NCI-H1417 treated with DMSO at 0.1 percent for 48 hours (cell line): ENCODE results near the gene ALMS1.
"Not testable (repeated sequence)": the region's sequence is repeated elsewhere in the genome, so short reads cannot be mapped to it uniquely, and the experiment has no call there.

Experiments
- DNase-seq: peaks from one replicate; lab custom pipeline; 2025; lab: John Stamatoyannopoulos, UW

Gene ALMS1

DNA sequence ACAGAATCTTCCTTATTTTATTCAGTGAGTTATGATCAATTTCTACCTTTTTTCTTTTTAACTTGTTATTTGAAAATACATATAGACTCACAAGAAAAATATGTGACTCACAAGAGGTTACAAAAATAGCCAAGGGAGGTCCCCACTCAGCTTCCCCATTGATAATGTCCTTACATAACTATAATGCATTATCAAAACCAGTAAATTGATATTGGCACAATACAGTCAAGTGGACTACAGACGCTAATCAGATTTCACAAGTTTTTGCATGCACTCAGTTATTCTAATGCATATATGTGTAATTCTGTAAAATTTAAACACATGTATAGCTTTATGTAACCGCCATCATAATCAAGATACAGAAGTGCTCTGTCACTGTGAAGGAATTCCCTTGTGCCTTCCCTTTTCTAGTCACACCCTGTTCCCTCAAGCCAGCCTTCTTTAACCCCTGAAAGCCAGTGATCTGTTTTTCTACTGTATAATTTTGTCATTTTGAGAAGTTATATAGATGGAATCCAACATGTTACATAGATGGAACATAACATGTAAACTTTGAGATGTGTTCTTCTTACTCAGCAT is 118.4 kb downstream of the ALMS1 start:
- no peak for DNase-seq

- not testable (repeated sequence) for DNase-seq
Observed at GRCh38 chr2:73504850-73505249, 119.2 kb downstream of the ALMS1 start.

GRCh38 chr2:73510470-73510869 is 124.8 kb downstream of the ALMS1 start:
- DNase-seq = not testable (repeated sequence)

GRCh38 chr2:73516033-73516432 is 130.4 kb downstream of the ALMS1 start:
- no peak for DNase-seq

DNA sequence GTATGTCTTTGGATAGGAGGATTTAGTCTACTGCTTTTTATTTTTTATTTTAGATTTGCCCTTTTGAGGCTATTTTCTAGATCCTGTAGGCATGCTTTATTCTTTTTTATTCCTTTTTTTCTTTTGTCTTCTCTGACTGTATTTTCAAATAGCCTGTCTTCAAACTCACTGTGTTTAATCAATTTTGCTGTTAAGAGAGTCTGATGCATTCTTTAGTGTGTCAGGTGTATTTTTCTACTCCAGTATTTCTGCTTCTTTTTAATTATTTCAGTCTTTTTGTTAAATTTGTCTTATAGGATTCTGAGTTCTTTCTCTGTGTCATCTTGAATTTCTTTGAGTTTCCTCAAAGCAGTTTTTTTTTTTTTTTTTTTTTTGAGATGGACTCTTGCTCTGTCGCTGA is 143.1 kb downstream of the ALMS1 start:
- no peak for DNase-seq

DNA sequence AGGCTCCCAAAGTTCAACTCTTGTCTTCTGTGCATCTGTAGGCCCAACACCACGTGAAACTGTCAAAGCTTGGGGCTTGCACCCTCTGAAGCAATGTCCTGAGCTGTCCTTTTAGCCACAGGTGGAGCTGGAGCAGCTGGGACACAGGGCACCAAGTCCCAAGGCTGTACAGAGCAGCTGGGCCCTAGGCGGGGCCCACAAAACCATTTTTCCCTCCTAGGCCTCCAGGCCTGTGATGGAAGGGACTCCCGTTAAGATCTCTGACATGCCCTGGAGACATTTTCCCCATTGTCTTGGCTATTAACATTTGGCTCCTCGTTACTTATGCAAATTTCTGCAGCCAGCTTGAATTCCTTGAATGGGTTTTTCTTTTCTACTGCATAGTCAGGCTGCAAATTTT is 145.1 kb downstream of the ALMS1 start:
- DNase-seq = not testable (repeated sequence)

- no peak for DNase-seq
Observed at GRCh38 chr2:73532381-73532780, 146.7 kb downstream of the ALMS1 start.

DNA sequence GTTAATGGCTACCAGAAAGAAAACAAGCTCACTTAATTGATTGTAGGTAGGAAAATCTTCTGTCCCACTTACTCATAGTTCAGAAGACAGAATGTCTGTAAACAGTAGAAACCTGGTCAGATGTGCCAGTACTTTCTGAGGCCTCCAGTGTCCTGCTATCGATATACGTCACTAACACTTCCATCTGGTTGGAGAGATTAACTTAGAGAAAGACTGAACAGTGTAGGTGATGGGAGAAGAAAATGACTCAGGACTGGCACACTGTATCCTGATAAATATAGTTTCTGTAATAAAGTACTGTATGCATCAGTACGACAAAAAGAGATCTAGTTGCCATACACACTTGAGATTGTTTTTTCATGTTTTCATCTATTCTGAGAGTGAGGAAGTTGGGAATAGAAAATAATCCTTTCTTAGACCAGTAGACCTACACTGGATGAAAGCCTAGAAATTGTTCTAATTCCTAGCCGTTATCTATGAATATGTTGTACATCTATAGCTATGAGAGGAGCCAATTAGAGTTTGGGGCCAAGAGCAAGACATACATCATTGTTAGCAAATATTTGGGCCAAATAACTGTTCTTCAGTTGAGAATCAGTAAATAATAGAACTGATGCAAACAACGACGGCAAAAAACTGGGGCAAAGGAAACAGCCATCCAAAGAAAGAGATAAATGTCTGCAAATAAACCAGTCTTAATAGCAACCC is 150.7 kb downstream of the ALMS1 start:
- DNase-seq = no peak

GRCh38 chr2:73560875-73561274 is 175.2 kb downstream of the ALMS1 start:
- DNase-seq = peak; percentile 24

DNA sequence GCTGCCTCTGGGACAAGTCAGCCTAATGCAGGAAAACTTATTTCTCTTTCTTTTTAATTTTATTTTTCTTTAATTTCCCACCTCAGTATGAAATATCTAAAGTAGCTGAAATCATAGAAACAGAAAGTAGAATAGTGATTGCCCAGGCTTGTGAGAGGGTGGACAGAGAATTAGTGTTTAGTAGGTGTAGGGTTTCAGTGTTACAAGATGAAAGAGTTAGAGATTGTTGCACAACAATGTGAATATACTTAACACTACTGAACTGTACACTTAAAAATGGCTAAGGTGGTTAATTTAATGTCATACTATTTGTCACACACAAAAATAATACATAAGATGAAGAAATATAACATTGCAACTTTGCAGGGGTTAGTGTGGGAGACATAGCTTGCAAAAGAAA is 175.8 kb downstream of the ALMS1 start:
- no peak for DNase-seq

- no peak for DNase-seq
Observed at GRCh38 chr2:73564986-73565385, 179.3 kb downstream of the ALMS1 start.

GRCh38 chr2:73566288-73566878 is 180.7 kb downstream of the ALMS1 start:
- DNase-seq = no peak

GRCh38 chr2:73575261-73575660 is 189.6 kb downstream of the ALMS1 start:
- DNase-seq = no peak

DNA sequence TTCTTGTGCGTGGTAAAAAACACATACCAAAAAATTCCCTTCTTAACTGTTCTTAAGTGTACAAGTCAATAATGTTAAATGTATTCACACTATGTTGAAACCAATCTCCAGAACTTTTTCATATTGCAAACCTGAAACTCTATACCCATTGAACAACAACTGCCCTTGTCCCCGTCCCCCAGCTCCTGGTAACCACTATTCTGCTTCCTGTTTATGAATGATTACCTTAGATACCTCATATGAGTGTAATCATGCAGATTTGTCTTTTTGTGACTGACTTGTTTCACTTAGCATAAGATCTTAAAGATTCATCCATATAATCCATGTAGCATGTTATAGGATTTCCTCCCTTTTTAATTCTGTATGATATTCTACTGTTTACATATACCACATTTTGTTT is 196.7 kb downstream of the ALMS1 start:
- DNase-seq = no peak

GRCh38 chr2:73588177-73588576 is 202.5 kb downstream of the ALMS1 start:
- DNase-seq = no peak

GRCh38 chr2:73593680-73594079 is 208.0 kb downstream of the ALMS1 start:
- DNase-seq = no peak

- no peak for DNase-seq
Observed at GRCh38 chr2:73594251-73594650, 208.6 kb downstream of the ALMS1 start.

- no peak for DNase-seq
Observed at GRCh38 chr2:73601780-73602179, 216.1 kb downstream of the ALMS1 start.

- DNase-seq = not testable (repeated sequence)
Observed at GRCh38 chr2:73603099-73603588, 217.5 kb downstream of the ALMS1 start.

DNA sequence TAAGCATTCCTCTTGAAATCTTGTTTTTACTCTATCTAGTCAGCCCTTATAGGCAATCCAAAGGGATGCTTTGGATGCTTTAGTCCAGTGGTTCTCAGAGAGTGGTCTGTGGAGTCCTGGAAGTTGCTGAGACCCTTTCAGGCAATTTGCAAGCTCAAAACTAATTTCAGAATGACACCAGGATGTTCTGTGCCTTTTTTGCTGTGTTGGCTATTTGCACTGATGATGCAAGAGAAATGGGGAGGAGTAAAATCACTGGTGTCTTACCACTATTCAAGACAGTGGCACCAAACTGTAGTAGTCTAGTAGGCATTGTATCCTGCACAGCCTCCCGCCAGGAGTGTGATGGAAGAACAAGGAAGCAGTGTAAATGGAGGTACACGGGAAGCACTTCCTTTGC is 219.0 kb downstream of the ALMS1 start:
- DNase-seq = not testable (repeated sequence)

DNA sequence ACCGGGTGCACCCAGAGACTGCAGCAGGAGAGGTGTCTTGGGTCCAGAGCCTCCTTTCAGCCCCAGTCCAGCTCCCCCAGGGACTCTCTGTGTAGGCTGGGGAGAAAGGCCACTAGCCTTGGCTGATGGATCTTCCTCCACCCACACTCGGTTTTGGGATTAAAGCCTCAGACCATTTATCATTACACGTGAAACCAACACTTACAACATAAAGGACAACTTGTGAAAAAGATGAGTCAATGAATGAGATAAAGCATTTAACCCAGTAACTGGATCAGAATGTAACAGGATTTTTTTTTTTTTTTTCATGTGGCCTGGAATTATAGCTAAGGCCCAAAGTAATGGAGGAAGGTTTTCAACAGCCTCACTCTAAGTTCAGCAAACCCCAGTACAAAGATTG is 224.5 kb downstream of the ALMS1 start:
- DNase-seq = no peak

GRCh38 chr2:73611193-73611592 is 225.6 kb downstream of the ALMS1 start:
- DNase-seq = no peak

- DNase-seq = no peak
Observed at GRCh38 chr2:73611867-73612266, 226.2 kb downstream of the ALMS1 start.
